Gastrocnemius medialis (tissue), 4 donors: ENCODE measurements around the gene BRSK1. TPM values are rescaled to one million over a fixed set of nuclear protein-coding genes. Genes with fewer than 3 reads are reported as not detected.

Experiments
- ATAC-seq, 2 donors: fragments of 150-250 bp; one replicate each; pipeline ENCODE4 v1.9.1; 2016
- DNase-seq, 2 donors: peaks; one replicate each; pipeline ENCODE4 v3.0.0-alpha.2; 2019
- H3K27ac ChIP-seq, 4 donors: fragments of 200-600 bp; sonication (generic); 1 replicate in 1 of 4; 2 replicates in 3 of 4; pipeline ENCODE4 v1.5.1; 2016 to 2018; ENCODE audit warnings: mild to moderate bottlenecking in 2 of 4, moderate library complexity in 1 of 4
- H3K27me3 ChIP-seq, 3 donors: fragments of 200-600 bp; sonication (generic) in 2 of 3; 1 replicate in 1 of 3; 2 replicates in 2 of 3; pipeline versions ENCODE4 v1.5.1 to v1.6.0; 2016 to 2019; ENCODE audit warnings: mild to moderate bottlenecking in 1 of 3, moderate library complexity in 1 of 3
- H3K36me3 ChIP-seq, 2 donors: fragments of 200-600 bp; sonication (generic) in 1 of 2; one replicate each; pipeline ENCODE4 v1.5.1; 2017 to 2018
- H3K4me1 ChIP-seq, 2 donors: fragments of 200-600 bp; sonication (generic) in 1 of 2; one replicate each; pipeline ENCODE4 v1.5.1; 2016 to 2017; ENCODE audit warnings: mild to moderate bottlenecking in 2 of 2
- H3K4me3 ChIP-seq, 4 donors: fragments of 200-600 bp; sonication (generic) in 3 of 4; 1 replicate in 1 of 4; 2 replicates in 3 of 4; pipeline ENCODE4 v1.5.1; 2016 to 2019; ENCODE audit warnings: mild to moderate bottlenecking in 2 of 4
- H3K9me3 ChIP-seq, 3 donors: fragments of 200-600 bp; sonication (generic) in 2 of 3; 1 replicate in 1 of 3; 2 replicates in 2 of 3; pipeline ENCODE4 v1.5.1; 2016 to 2019
- CTCF ChIP-seq, 5 experiments: fragments of 450-650 bp in 3 of 5; fragments of 200-600 bp in 2 of 5; sonication (generic) in 2 of 5; IDR thresholded peaks in 4 of 5; conservative IDR thresholded peaks in 1 of 5; 1 replicate in 4 of 5; 2 replicates in 1 of 5; pipeline ENCODE4 v1.5.1; 2016 to 2019; ENCODE audit warnings: antibody characterized with exemption in 5 of 5, mild to moderate bottlenecking in 3 of 5, moderate library complexity in 3 of 5
- POLR2A ChIP-seq, 2 donors: fragments of 450-650 bp; IDR thresholded peaks; one replicate each; pipeline ENCODE4 v1.6.1; 2017; ENCODE audit warnings: antibody characterized with exemption in 2 of 2, mild to moderate bottlenecking in 2 of 2, moderate library complexity in 2 of 2
- in situ Hi-C, 4 donors: fragments of 200-750 bp; cut with MboI; loops; one replicate each; pipeline versions ENCODE4 v1.15.0 to v1.8.0; 2017; ENCODE audit warnings: low sequenced_read_pairs in 4 of 4
- intact Hi-C: fragments of 100-400 bp; cut with DNase I; formaldehyde crosslinking; loops from one replicate; pipeline ENCODE4 v1.15.1; 2023; ENCODE audit warnings: low total_unique reads
- total RNA-seq, 4 donors: library from RNA; depleted of rRNA; stranded (reverse); fragments of >200 nt; gene quantifications; one replicate each; pipeline versions ENCODE4 v1.1.0 to v1.2.3, GENCODE V29; 2016

Gene BRSK1
- total RNA-seq, 4 donors from 2014 or later: not detected

GRCh38 chr19:55309448-55309847, 25.7 kb downstream of the BRSK1 start:
- DNase-seq: no peak
- Histone ChIP-seq H3K9me3 (no peaks in the 10 kb centered on the region), H3K27ac (no peak overlapping the region), H3K4me3 (no peak overlapping the region), H3K4me1 (no peaks in the 10 kb centered on the region), H3K27me3 (no peaks in the 10 kb centered on the region), H3K36me3 (no peaks in the 10 kb centered on the region)
- in situ Hi-C loops (no loop called here), intact Hi-C loops (no loop called here)
- ATAC-seq: no peak
- no peak for TF ChIP-seq POLR2A (IDR thresholded peaks at IDR 0.05)

GRCh38 chr19:55310498-55310897, 26.7 kb downstream of the BRSK1 start:
- Histone ChIP-seq H3K27ac (no peak overlapping the region), H3K36me3 (no peaks in the 10 kb centered on the region), H3K27me3 (no peaks in the 10 kb centered on the region), H3K4me1 (no peaks in the 10 kb centered on the region), H3K9me3 (no peaks in the 10 kb centered on the region), H3K4me3 (no peak overlapping the region)
- TF ChIP-seq POLR2A (IDR thresholded peaks at IDR 0.05) (no peak), CTCF (IDR thresholded peaks at IDR 0.05 in 4 of 5, conservative IDR thresholded peaks at IDR 0.05 in 1 of 5) (no peak)
- intact Hi-C loops: no loop called here
- no peak for DNase-seq
- in situ Hi-C loops: no loop called here
- no peak for ATAC-seq

- Histone ChIP-seq H3K9me3 (no peaks in the 10 kb centered on the region), H3K27ac (no peak overlapping the region), H3K27me3 (no peaks in the 10 kb centered on the region), H3K4me1 (no peaks in the 10 kb centered on the region), H3K36me3 (no peaks in the 10 kb centered on the region), H3K4me3 (no peak overlapping the region)
- in situ Hi-C loops (no loop called here), intact Hi-C loops (no loop called here)
- DNase-seq (no peak), ATAC-seq (no peak)
- no peak for TF ChIP-seq CTCF (IDR thresholded peaks at IDR 0.05 in 4 of 5, conservative IDR thresholded peaks at IDR 0.05 in 1 of 5)
- no peak for TF ChIP-seq POLR2A (IDR thresholded peaks at IDR 0.05)
Measured at GRCh38 chr19:55311397-55311796, 27.6 kb downstream of the BRSK1 start.

GRCh38 chr19:55311797-55312196, 28.0 kb downstream of the BRSK1 start:
- no peaks in the 10 kb centered on the region for H3K36me3 ChIP-seq
- TF ChIP-seq CTCF (IDR thresholded peaks at IDR 0.05 in 4 of 5, conservative IDR thresholded peaks at IDR 0.05 in 1 of 5) (no peak), POLR2A (IDR thresholded peaks at IDR 0.05) (no peak)
- ATAC-seq (no peak), DNase-seq (no peak)
- in situ Hi-C loops (no loop called here), intact Hi-C loops (no loop called here)
- no peaks in the 10 kb centered on the region for H3K4me1 ChIP-seq
- no peak overlapping the region for H3K4me3 ChIP-seq
- H3K27me3 ChIP-seq: no peaks in the 10 kb centered on the region
- H3K27ac ChIP-seq: no peak overlapping the region
- no peaks in the 10 kb centered on the region for H3K9me3 ChIP-seq

- Histone ChIP-seq H3K4me3 (no peak overlapping the region), H3K4me1 (no peaks in the 10 kb centered on the region), H3K9me3 (no peaks in the 10 kb centered on the region), H3K27ac (no peak overlapping the region), H3K36me3 (no peaks in the 10 kb centered on the region), H3K27me3 (no peaks in the 10 kb centered on the region)
- intact Hi-C loops (no loop called here), in situ Hi-C loops (no loop called here)
- ATAC-seq (no peak), DNase-seq (no peak)
- TF ChIP-seq CTCF (IDR thresholded peaks at IDR 0.05 in 4 of 5, conservative IDR thresholded peaks at IDR 0.05 in 1 of 5) (no peak), POLR2A (IDR thresholded peaks at IDR 0.05) (no peak)
Measured at GRCh38 chr19:55312621-55313512, 29.1 kb downstream of the BRSK1 start.
